ENCODE data around the gene SPATA32.

Gene SPATA32

GRCh38 chr17:45283711-45284110 lies 21.8 kb upstream of the SPATA32 start:
- ChIA-PET CTCF (interaction anchor here (0.6 to 1.3 kb wide), 5 partner anchors 13 to 746 kb away, joined by 3 to 5 read pairs (median 4); no protein-coding TSS in a partner anchor), POLR2A (ENCODE audit: low non-redundant PET) (no interaction called here)
- peak overlapping the region; percentile 87 for H3K27ac ChIP-seq

GRCh38 chr17:45282683-45283644 lies 21.1 kb upstream of the SPATA32 start:
- no peak for TF ChIP-seq CTCF (conservative IDR thresholded peaks at IDR 0.05; ENCODE audit: low read depth)
- DNase-seq (ENCODE audit: low spot score) = no peak
- peak overlapping the region; percentile 87 for H3K27ac ChIP-seq
- CTCF ChIA-PET = interaction anchor here (0.6 to 1.3 kb wide), 4 partner anchors 12 to 1372 kb away, joined by 3 to 5 read pairs (median 3); no protein-coding TSS in a partner anchor
- POLR2A ChIA-PET (ENCODE audit: low non-redundant PET) = no interaction called here

More at GRCh38 chr17:45283711-45284110, 21.8 kb upstream of the SPATA32 start:
- DNase-seq (ENCODE audit: low spot score) = no peak
- TF ChIP-seq CTCF (conservative IDR thresholded peaks at IDR 0.05; ENCODE audit: low read depth) = no peak

GRCh38 chr17:45279898-45280297 lies 18.0 kb upstream of the SPATA32 start:
- ChIA-PET CTCF (interaction anchor here (0.5 kb wide), 1 partner anchor 33 kb away, joined by 3 read pairs; no protein-coding TSS in a partner anchor), POLR2A (ENCODE audit: low non-redundant PET) (no interaction called here)
- no peak for DNase-seq (ENCODE audit: low spot score)
- no peak for TF ChIP-seq CTCF (conservative IDR thresholded peaks at IDR 0.05; ENCODE audit: low read depth)
- peak overlapping the region; percentile 87 for H3K27ac ChIP-seq

DNA sequence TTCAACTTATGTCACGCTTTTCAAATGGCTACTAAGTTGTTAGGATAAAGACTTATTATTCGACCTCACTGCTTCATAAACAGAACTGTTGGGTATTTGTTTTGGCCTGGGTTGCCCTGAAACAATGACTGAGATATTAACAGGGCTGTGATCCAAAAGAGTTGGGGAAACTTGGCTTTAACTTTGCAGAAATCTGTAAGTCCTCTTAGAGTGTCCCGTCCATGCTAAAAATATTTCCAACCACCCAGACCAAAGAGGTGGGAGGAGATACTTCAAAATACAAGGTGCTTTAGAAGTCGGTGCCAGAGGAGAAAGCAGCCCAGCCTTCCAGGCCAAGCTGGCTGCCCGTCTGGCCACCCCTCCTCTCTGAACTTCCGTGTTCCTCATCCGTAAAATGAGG lies 16.1 kb upstream of the SPATA32 start:
- H3K27ac ChIP-seq = peak overlapping the region; percentile 87

DNA sequence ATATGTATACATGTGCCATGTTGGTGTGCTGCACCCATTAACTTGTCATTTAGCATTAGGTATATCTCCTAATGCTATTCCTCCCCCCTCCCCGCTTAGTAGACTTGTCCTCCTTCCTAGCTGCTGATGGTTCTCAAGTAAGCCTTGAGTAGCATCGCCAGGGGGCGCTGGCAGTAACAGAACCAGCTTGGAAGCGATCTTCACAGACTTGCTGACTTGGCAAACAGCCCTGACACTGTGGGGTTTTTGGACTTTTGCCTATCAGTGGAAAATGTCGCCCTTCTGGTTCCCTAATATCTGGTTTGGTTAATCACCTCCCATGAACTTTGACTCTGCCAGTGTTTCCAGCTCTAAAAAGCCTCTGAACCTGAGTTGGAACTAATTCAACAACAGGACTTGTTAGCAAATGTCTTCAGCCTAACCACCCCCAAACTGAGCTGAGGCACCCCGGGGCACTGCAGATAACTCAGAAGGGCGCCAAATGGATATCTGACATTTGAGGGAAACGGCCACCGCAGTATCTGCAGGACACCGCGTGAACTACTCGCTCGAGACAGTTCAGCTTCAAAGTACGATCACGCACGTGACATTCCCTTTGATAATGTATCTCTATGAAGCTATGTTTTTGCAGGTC lies 15.4 kb upstream of the SPATA32 start:
- peak; percentile 90 for TF ChIP-seq CTCF (conservative IDR thresholded peaks at IDR 0.05; ENCODE audit: low read depth)
- H3K27ac ChIP-seq = peak overlapping the region; percentile 87
- ChIA-PET POLR2A (ENCODE audit: low non-redundant PET) (interaction anchor here (1.0 to 1.8 kb wide), 2 partner anchors 94 to 107 kb away, joined by 4 read pairs; no protein-coding TSS in a partner anchor), CTCF (interaction anchor here (0.5 to 4.2 kb wide), 20 partner anchors 9 to 765 kb away, joined by 3 to 58 read pairs (median 4); partner anchors contain the start of gene MAP3K14)
- DNase-seq (ENCODE audit: low spot score) = peak; percentile 70

More for the DNA sequence above, 16.1 kb upstream of the SPATA32 start:
- TF ChIP-seq CTCF (conservative IDR thresholded peaks at IDR 0.05; ENCODE audit: low read depth) = no peak
- POLR2A ChIA-PET (ENCODE audit: low non-redundant PET) = interaction anchor here (1.0 to 1.8 kb wide), 2 partner anchors 94 to 107 kb away, joined by 4 read pairs; no protein-coding TSS in a partner anchor
- CTCF ChIA-PET = interaction anchor here (0.6 to 4.2 kb wide), 14 partner anchors 10 to 178 kb away, joined by 3 to 58 read pairs (median 5); partner anchors contain the start of gene MAP3K14
- DNase-seq (ENCODE audit: low spot score) = no peak

GRCh38 chr17:45276031-45276430 lies 14.1 kb upstream of the SPATA32 start:
- DNase-seq (ENCODE audit: low spot score) = no peak
- H3K27ac ChIP-seq = peak overlapping the region; percentile 87
- ChIA-PET POLR2A (ENCODE audit: low non-redundant PET) (no interaction called here), CTCF (interaction anchor here (0.6 to 4.2 kb wide), 4 partner anchors 10 to 635 kb away, joined by 4 to 58 read pairs (median 14); no protein-coding TSS in a partner anchor)
- TF ChIP-seq CTCF (conservative IDR thresholded peaks at IDR 0.05; ENCODE audit: low read depth) = no peak
